ENCODE measurements around the gene CLEC1B.
"Not testable (repeated sequence)": the region's sequence is repeated elsewhere in the genome, so short reads cannot be mapped to it uniquely, and the experiment has no call there.

Gene CLEC1B

GRCh38 chr12:9973949-9974348, 25.0 kb downstream of the CLEC1B start:
- no peak for DNase-seq

GRCh38 chr12:9971181-9971580, 27.7 kb downstream of the CLEC1B start, which contains the start of gene CLEC12A:
Gene CLEC12A (plus strand): TSS chr12:9971409. CDS start chr12:9971597, 188 bp downstream.
- DNase-seq: no peak

GRCh38 chr12:9969673-9970072, 29.2 kb downstream of the CLEC1B start:
- DNase-seq: no peak

GRCh38 chr12:9961901-9962300, 37.0 kb downstream of the CLEC1B start:
- DNase-seq: no peak

GRCh38 chr12:9961106-9961505, 37.8 kb downstream of the CLEC1B start:
- DNase-seq: no peak

GRCh38 chr12:9960590-9960989, 38.3 kb downstream of the CLEC1B start:
- DNase-seq: no peak

- no peak for DNase-seq
These were observed 41.1 kb downstream of the CLEC1B start for GRCh38 chr12:9957834-9958233.

- DNase-seq: not testable (repeated sequence)
These were observed 45.8 kb downstream of the CLEC1B start for GRCh38 chr12:9952954-9953729.

GRCh38 chr12:9951026-9951675, 47.8 kb downstream of the CLEC1B start:
- DNase-seq: no peak

- no peak for DNase-seq
These were observed 50.2 kb downstream of the CLEC1B start for GRCh38 chr12:9948606-9949296.

- no peak for DNase-seq
These were observed 51.2 kb downstream of the CLEC1B start for GRCh38 chr12:9947674-9948073.

GRCh38 chr12:9944391-9944790, 54.5 kb downstream of the CLEC1B start:
- DNase-seq: no peak

GRCh38 chr12:9943240-9943639, 55.7 kb downstream of the CLEC1B start:
- DNase-seq: no peak
